GM21717 (cell line): Measurements from ENCODE around the gene VSX2.

Experiments used
- ATAC-seq: cut with Tn5 transposase; IDR thresholded peaks from one replicate; pipeline ENCODE4 v1.9.1; 2021; ENCODE audit warnings: mild to moderate bottlenecking, moderate library complexity; ENCODE audit not compliant: unreplicated experiment

Gene VSX2

GRCh38 chr14:74221741-74222140, 17.5 kb upstream of the VSX2 start:
- no peak for ATAC-seq

GRCh38 chr14:74223016-74223415, 16.2 kb upstream of the VSX2 start:
- ATAC-seq = no peak

GRCh38 chr14:74231784-74232183, 7.5 kb upstream of the VSX2 start:
- ATAC-seq = no peak

- no peak for ATAC-seq
Observed at GRCh38 chr14:74235017-74235416, 4.2 kb upstream of the VSX2 start.

GRCh38 chr14:74237441-74237840, 1.8 kb upstream of the VSX2 start:
- no peak for ATAC-seq

GRCh38 chr14:74239848-74240793, 872 bp downstream of the VSX2 start:
- no peak for ATAC-seq

- no peak for ATAC-seq
Observed at GRCh38 chr14:74240794-74241651, 1.8 kb downstream of the VSX2 start.

GRCh38 chr14:74241652-74242017, 2.4 kb downstream of the VSX2 start:
- ATAC-seq = no peak

GRCh38 chr14:74242021-74242779, 3.0 kb downstream of the VSX2 start:
- ATAC-seq = no peak

- ATAC-seq = no peak
Observed at GRCh38 chr14:74242780-74243042, 3.5 kb downstream of the VSX2 start.

GRCh38 chr14:74243051-74243450, 3.8 kb downstream of the VSX2 start:
- ATAC-seq = no peak

- ATAC-seq = no peak
Observed at GRCh38 chr14:74244115-74244514, 4.9 kb downstream of the VSX2 start.

GRCh38 chr14:74245292-74245691, 6.0 kb downstream of the VSX2 start:
- no peak for ATAC-seq

- no peak for ATAC-seq
Observed at GRCh38 chr14:74246542-74246941, 7.3 kb downstream of the VSX2 start.

- ATAC-seq = no peak
Observed at GRCh38 chr14:74248017-74248416, 8.8 kb downstream of the VSX2 start.

GRCh38 chr14:74249433-74250375, 10.5 kb downstream of the VSX2 start:
- no peak for ATAC-seq

GRCh38 chr14:74255281-74255680, 16.0 kb downstream of the VSX2 start:
- ATAC-seq = no peak

- ATAC-seq = no peak
Observed at GRCh38 chr14:74257078-74257940, 18.1 kb downstream of the VSX2 start.
